SW480 (cell line): ENCODE data around the gene DNAH7.

ENCODE experiments used
- DNase-seq: peaks from one replicate; pipeline ENCODE4 v3.0.0-alpha.2; 2016; ENCODE audit warnings: low spot score

DNAH7 gene

DNA sequence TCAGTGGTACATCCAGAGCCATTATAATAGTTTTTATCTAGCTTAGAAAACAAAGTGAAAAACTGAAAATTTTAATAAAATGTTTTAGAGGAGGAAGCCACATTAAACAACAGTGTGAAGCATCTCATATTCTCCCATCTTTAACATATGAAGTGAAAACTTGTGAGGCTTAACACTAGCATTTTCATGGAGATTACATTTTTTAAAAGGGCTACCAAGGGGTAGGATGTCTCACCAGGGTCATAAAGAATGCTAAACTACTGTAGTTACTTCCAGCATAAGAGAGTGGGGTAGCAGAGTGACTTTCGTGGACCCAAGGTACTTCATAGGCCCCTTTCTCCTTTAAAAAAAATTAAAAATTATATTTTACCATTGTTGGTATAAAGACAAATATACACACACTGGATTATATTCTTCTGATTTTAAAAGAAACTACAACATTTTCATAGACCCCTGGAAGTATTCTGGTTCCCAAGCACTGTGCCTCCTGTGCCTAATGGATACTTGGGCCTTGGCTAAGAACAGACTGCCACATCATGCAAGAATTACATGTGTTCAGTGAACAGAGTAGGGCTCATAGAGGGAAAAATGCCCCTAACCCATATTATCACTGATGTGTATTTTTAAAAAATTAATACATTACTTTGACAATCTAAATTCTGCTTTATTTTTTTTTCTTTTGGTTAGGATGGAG lies 263.2 kb downstream of the DNAH7 start:
- no peak for DNase-seq

DNA sequence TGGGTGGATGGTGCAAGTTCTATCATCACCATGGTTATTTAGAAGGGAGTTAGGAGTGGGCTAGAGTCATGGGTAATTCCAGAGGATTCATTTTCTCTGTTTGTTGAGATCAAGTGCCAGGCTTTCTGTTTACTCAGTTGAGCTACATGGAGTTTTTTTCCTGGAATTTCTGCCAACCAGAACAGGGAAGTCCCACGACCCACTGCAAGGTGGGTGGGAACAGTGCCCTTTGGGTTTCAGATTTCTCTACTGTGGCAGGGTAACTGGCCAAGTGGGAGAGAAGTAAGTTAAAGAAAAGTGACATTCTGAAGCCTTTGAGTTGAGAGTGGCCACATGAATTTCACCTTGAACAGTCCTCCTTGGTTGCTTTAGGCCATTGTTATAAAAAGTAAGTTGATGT lies 272.8 kb downstream of the DNAH7 start:
- no peak for DNase-seq

DNA sequence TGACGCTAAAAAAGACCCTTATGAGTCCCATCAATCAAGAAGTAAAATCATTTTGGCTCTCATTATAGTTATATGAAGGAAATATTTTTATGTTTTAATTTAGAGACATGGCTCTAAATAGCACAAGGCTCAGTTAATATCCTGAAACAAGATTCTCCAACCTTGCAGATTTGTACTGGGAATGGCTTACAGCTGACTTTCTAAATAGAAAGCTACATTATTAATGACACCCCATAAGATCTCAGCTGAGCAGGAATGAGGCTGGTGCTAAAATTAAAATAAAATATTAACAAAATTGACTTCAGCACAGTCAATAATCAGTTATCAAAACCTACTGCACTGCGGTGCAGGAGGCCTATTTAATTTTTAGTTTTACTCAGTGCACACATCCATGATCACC lies 274.8 kb downstream of the DNAH7 start:
- no peak for DNase-seq

DNA sequence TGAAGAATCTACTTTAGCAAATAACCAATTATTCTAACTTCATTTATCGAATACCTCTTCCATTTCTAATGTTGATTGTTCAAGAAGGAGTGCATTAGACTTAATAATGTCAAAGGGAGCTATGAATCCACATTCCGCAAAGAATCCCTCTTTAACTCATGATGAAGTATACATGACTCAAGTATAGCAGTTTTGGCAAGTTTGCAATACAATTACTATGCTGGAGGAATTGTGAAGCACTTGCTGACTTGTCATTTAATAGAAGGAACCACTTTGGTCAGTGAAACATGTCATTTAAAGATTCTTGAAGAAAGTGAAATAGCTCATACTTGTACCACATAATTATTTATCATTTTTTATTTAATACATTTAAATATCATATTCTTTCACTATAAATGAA lies 286.5 kb downstream of the DNAH7 start:
- DNase-seq: no peak

DNA sequence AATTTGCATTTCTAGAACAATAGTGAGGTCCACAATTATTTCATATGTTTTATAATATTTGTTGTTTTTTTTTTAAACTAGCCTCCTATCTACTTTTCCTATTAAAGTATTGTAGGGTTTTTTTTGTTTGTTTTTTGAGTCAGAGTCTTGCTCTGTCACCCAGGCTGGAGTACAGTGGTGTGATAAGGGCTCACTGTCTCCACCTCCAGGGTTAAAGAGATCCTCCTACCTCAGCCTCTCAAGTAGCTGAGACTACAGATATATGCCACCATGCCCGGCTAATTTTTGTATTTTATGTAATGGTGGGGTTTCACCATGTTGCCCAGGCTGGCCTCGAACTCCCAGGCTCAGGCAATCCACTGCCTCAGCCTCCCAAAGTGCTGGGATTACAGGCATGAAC lies 289.1 kb downstream of the DNAH7 start:
- DNase-seq: no peak

DNA sequence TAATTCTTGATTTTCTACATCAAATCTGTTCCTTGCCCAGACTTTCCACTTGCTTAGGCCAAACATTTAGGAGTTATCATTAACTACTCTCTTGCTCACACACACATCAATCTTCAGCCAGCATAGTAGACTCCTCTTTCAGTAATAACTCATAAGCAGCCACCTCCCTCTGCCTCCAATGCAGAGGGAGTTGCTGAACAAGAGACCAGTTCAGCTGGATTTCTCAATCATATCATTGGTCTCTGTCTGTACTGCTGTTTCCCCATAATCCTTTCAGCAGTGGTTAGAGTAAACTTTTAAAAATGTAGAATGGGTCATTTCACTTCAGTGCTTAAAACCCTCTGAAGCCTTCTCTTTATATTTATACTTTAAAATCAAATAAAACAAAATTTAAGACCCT lies 298.7 kb downstream of the DNAH7 start:
- DNase-seq: no peak

DNA sequence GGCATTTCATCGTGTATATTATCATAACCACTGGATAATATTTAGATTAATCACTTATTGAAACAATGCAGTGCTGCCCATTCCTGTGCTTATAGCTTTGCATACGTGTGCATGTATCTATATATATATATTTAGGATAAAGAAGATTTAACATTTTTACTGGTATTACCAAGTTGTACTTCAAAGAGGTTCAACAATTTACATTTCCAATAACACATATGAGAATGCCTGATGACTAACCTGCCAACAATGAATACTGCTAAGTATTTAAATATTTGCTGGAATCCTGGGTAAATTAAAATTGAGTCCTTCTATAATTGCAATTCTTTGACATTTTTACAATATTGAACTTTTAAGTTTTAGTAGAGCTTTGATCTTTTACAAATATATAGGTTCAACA lies 300.2 kb downstream of the DNAH7 start:
- no peak for DNase-seq

DNA sequence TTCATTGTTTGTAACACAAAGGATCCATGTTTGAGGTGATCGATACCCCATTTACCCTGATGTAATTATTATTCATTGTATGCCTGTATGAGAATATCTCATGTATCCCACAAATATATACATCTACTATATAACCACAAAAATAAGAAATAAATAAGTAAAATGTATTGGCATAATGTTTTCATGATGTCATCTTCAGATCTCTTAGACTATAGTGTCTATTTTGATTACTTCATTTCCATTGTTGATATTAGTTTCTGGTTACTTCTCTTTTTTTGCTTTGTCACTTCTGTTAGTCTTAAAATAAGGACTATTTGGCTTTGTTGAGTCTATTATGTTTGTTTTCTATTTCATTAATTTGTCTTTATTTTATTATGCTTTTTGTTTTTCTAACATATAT lies 301.9 kb downstream of the DNAH7 start:
- DNase-seq: no peak

DNA sequence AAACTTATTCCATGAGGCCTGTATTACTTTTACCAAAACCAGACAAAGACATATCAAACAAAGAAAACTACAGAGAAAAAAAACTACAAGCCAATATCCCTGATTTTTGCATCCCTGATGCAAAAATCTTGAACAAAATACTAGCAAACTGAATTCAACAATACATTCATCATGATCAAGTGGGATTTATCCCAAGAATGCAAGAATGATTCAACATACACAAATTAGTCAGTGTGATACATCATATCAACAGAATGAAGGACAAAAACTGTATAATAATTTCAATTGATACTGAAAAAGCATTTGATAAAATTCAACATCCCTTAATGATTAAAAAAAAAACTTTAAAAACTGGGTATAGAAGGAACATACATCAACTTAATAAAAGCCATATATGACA lies 304.8 kb downstream of the DNAH7 start:
- no peak for DNase-seq

DNA sequence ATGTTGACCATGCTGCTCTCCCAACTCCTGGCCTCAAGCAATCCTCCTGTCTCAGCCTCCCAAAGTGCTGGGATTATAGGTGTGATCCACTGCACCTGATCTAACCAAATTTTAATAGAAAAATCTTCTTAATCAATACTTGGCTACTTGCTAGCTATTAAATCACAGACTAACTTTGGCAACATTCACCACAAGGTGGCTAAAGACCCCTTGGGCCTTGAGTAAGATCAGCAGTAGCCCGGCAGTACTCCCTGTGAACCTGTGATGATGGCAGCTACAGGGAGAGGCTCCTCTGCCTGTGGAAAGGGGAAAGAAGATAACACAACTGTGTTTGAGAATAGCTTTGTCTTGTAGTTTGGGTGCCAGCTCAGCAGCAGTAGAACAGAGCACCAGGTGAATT lies 308.8 kb downstream of the DNAH7 start:
- no peak for DNase-seq

DNA sequence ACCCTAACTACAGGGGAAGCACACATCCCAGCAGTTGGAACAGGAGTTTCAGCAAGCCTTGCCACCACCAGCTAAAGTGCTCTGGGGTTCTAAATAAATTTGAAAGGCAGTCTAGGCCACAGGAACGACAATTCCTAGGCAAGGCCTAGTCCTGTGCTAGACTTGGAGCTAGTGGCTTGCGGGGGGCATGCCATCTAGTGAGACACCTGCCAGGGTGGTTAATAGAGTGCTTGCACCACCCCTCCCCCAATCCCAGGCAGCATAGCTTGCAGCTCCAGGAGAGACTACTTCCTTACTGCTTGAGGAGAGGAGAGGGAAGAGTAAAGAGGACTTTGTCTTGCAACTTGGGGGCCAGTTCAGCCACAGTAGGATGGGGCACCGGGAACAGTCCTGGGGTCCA lies 309.8 kb downstream of the DNAH7 start:
- DNase-seq: no peak

DNA sequence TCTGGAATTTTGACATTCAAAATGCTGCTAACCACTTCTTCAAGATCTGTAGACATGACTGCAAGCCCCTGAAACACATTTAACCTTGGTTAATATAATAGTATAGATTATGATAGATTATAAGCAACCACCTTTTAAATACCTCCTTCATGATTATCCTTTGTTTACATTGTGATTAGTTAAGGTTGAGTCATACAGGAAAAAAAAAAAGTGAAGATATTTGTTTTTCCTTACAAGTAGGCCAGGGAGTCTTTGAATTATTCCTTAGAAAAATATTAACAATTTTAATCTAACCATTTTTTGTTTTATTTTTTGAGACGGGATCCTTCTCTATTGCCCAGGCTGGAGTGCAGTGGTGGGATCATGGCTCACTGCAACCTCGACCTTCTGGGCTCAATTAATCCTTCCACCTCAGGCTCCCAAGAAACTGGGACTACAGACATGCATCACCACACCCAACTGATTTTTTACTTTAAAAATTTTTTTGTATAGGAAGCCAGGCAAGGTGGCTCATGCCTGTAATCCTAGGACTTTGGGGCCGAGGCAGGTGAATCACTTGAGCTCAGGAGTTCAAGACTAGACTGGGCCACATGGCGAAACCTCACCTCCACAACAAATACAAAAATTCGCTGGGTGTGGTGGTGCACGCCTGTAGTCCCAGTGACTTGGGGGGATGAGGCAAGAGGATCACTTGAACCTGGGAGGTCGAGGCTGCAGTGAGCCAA lies 312.3 kb downstream of the DNAH7 start:
- no peak for DNase-seq

DNA sequence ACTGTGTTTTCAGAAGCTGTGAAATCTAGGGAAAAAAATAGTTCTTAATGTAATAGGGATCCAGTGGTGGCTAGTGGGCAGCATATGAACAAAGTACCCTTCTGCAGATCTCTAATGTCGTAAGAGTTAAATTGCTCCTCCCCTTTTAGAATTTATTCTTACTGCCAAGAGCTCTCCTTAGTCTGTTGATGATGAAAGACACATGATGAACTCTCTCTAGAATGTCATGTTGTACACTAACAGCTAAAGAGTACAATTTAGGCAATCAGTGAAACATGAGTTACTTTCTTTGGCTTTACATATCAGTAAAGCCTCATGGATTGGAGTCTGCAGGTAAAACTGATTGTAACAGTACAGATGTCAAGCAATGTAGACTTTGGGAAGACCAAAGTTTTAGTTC lies 327.4 kb downstream of the DNAH7 start:
- DNase-seq: no peak

DNA sequence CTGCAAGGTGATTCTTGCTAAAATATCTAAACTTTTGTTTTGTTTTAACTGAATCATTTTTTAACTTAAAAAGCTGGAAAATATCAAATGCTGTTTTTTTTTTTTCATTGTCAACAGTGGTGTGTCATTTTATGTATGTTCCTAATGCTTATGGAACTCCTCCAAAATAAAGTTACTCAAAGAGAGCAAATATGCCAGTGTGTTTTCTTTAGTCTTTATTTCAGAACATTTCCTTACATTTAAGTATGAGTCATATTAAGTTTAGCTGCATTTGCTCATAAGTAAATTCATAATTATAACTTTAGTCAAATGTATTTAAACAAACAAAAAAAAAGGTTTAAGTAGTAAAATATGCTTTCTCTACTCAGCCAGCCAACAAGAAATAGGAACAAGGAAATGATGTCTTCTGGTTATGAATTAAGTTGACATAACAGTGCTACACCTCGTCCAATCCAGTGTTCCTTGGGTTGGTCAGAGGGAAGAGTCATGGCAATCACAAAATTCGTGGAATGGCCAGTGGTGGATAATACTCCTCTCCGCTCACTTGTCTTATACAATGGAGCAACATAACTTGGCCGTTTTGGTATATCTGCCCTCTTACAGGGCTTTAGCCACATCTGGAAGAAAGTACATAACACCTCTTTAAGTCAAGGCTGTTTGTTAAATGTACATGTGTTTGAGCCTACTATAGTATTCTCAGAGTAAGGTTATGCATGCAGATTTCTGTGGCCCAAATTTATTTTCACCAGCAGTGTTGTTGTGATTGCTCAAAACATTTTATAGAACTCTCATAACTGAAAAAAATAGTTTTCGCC lies 330.9 kb downstream of the DNAH7 start:
- no peak for DNase-seq

DNA sequence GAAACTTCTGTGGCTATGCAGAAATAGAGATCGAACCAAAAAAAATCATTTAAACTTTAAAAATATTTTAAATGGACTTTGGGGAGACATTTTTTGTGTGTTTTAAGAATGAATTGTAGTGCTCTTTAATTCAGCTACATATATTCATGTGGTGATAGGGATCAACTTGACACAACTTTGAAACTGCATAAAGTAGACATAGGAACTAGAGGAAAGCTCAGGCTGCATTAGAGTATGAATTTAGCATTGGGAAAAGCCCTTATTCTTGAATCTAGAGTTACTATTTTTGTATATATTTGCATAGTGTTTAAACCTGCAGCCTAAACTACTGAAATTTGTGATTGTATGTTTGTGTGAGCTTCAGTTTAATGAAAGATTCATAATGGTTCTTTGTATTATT lies 333.3 kb downstream of the DNAH7 start:
- no peak for DNase-seq

DNA sequence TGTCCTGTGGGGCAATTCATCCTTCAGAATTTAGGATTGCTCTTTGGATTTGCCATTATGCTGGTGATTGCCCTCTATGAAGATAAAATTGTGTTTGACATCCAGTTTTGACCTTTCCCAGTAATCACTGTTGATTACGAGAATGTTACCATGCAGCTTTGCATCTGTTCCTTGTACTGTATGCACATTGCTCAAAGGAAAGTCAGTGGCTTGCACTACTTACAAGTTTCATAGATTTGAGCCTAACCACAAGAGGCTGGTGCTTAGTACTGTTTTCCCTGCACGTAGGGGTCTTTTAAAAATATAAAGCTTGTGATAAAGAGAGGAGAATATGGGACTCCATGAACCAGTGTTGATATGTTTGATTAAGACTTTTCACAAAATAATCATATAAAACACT lies 333.7 kb downstream of the DNAH7 start:
- DNase-seq: no peak

DNA sequence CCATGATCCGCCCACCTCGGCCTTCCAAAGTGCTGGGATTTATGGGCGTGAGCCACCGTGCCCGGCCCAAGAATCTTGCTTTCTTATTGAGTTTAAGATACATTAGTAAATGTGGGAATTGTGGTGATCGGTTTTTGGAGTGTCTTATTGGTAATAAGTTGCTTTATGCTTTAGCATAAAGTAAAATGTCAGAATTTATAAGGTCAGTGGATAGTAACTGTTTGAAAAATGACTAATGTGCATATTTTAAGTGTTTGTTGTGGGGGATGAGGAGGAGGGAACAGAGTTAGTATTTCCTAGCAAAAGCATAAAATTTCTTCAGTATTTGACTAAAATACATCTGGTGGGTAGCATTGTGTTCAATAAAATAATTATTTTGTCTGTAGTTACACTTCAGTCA lies 334.2 kb downstream of the DNAH7 start:
- no peak for DNase-seq

DNA sequence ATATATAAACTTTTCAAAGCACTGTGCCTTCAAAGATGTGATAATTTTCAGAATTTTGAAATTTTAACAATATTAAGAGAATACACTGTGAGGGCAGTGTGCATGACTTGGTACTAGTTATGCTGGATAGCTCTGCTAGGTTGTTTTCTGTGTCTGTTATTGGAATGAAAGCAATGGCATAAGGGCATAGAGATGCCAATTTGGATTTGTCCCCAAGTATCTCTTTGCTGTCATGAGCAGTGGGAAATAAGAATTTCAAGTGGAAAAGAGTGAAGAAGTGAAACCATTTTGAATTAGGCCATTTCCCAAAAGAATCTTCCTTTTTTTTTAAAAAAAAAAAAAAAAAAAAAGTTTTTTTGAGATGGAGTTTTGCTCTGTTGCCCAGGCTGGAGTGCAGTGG lies 334.8 kb downstream of the DNAH7 start:
- DNase-seq: no peak

DNA sequence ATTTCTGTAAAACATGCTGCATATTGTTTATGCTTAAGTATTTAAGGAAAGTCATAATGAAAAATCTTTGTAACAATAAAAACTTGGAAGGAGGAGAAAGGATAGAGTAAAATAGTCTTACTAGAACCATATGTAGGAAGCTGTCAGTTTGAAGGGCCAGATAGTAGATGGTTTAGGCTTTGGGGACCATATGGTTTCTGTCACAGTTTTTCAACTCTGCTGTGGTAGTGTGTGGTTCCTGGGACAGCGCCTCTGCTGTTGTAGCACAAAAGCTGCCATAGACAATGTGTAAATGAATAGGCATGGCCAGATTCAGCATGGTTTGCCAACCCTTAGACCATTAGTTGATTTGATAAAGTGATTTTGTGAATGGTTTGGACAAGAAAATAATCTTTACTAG lies 336.1 kb downstream of the DNAH7 start:
- no peak for DNase-seq

DNA sequence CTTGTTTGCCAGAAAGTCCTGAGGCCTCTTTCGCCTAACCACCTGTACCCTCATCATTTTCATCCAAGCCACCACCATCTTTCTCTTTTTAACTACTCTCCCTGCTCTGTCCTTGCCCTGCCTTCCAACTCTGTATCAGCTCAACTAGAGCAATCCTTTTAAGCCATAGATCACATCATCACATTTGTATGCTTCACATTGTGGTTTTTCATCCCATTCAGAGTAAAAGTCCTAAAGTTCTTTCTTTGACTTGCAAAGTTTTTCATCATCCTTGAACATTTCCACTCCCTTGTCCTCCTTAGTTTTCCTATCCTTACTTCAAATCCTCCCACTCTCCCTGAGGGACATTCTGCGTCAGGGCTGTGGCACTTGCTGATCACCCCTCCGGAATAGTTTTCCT lies 337.7 kb downstream of the DNAH7 start:
- no peak for DNase-seq

DNA sequence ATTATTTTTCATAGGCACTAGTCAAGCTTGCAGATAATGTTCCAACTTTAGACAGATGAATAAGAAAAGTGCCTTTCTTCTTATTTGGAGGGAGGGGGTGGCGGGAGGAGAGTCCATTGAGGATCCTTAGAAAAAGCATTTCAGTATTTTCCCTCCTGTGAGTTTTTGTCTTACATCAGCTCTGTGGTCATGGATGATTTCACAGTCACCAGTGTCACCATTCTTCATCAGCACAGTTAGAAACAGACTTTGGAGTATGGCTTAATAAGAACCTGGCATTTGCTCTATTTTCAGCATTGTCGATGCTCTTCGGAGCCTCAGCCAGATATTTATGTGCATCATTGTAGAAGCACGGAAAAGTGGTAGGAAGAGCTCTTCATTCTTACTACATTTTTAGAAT lies 341.5 kb downstream of the DNAH7 start:
- no peak for DNase-seq

DNA sequence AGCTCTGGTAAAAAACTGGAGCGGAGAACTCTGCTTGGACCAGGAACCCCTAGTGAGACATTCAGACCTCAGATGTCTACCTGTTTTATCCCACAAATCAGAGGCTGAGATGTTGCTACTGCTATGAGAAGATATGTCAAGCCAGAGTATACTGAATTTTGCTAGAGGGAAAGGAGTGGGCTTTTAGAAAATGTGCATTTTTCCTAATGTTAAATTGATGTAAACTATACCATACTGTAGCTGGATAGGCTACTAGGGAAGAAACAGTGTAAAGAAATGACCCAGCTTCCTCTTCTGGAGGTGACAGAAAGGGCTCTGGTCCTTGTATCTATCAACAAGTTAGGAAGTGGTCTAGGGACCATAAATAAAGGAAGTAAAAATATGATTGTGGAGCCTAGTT lies 346.6 kb downstream of the DNAH7 start:
- no peak for DNase-seq

DNA sequence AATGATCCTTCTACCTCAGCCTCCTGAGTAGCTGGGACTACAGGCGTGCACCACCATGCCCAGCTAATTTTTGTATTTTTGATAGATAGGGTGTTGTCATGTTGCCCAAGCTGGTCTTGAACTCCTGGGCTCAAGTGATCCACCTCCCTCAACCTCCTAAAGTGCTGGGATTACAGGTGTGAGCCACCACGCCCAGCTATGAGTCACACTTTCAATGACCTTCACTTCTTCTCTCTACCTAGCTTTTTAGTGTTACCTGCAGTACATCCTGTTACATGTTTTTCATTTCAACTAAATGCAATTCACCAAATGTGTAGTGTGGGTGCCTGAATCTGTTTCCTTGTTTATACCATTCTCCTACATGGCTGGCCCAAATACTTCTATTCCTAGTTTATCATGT lies 347.6 kb downstream of the DNAH7 start:
- DNase-seq: peak; percentile 5
